Right ventricle myocardium inferior (tissue), 1 donor: ENCODE measurements around the gene DAPP1. TPM values are rescaled to one million over a fixed set of nuclear protein-coding genes. Genes with fewer than 3 reads are reported as not detected.
"Not testable (repeated sequence)": the region's sequence is repeated elsewhere in the genome, so short reads cannot be mapped to it uniquely, and the experiment has no call there.

Experiments used
- ATAC-seq: fragments of 200-7000 bp; cut with Tn5 transposase; one replicate; pipeline ENCODE4 v1.9.1; 2020; ENCODE audit warnings: mild to moderate bottlenecking, moderate library complexity
- DNase-seq: peaks from one replicate; pipeline ENCODE4 v3.0.0; 2021; ENCODE audit errors: missing footprints
- intact Hi-C: fragments of 100-400 bp; cut with DNase I; formaldehyde crosslinking; loops from one replicate; pipeline ENCODE4 v1.11.0; 2022
- long read RNA-seq: library from polyadenylated mRNA; unstranded; transcript quantifications from one replicate; pipeline ENCODE4 v2.0.0, GENCODE V29; 2021
- total RNA-seq: library from RNA; stranded (reverse); fragmentation: NEBNext Ultra II Directional; extraction: Animal tissue kit (Norgen Biotek cat#: 25700); gene quantifications from one replicate; pipeline ENCODE4 v1.2.1, GENCODE V29; 2021
- donor health status: DM: no; HTN: yes; CAD: no; lungs with severe emphysema.

Gene DAPP1, protein sequence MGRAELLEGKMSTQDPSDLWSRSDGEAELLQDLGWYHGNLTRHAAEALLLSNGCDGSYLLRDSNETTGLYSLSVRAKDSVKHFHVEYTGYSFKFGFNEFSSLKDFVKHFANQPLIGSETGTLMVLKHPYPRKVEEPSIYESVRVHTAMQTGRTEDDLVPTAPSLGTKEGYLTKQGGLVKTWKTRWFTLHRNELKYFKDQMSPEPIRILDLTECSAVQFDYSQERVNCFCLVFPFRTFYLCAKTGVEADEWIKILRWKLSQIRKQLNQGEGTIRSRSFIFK
- 0.73 TPM for total RNA-seq
- long read RNA-seq, partial matches to known transcripts, result 0 of 1 reads
- long read RNA-seq, other reads (novel, unspliced or antisense), result 1 of 1 reads

DNA sequence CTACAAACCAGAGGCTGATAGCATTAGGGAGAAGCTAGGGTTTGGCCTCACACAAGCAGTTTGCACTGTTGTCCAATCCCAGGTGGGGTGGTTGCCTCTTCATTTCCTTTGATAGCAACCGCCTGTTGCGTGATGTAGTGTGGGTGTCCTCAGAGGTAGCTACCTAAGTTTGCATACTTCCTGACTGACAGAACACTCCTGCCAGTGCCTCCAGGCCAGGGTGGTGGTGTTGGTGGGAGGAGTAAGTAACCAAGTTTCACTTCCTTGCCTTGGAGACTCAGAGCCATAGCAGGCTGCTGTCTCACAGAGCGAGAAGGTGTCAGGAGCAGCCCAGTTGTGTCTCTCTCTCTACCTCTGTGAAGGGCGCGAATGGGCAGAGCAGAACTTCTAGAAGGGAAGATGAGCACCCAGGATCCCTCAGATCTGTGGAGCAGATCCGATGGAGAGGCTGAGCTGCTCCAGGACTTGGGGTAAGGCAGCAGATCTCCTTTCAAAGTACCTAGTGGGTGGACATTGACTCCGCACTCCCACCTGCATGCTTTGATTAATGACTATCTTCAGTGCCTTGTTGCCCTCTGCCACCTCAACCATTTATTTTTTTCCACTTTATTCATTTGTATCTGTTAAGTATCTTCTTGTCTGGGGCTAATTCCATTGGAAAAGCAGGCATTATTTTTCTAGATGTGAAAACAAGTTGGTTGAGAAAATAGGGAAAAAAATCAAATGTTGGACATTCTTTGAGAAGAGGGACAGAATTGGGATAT, at the start of gene DAPP1:
Gene DAPP1 (plus strand): TSS at position 283 of the 764 bp plus-strand sequence. CDS start 87 bp downstream, at position 370.
- ATAC-seq, result peak; percentile 47
- DNase-seq, result no peak
- intact Hi-C loops, result no loop called here

DNA sequence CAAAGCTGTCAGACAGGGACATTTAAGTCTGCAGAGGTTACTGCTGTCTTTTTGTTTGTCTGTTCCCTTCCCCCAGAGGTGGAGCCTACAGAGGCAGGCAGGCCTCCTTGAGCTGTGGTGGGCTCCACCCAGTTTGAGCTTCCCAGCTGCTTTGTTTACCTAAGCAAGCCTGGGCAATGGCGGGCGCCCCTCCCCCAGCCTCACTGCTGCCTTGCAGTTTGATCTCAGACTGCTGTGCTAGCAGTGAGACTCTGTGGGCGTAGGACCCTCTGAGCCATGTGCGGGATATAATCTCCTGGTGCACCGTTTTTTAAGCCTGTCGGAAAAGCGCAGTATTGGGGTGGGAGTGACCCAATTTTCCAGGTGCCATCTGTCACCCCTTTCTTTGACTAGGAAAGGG, 45.8 kb upstream of the DAPP1 start:
- not testable (repeated sequence) for DNase-seq

DNA sequence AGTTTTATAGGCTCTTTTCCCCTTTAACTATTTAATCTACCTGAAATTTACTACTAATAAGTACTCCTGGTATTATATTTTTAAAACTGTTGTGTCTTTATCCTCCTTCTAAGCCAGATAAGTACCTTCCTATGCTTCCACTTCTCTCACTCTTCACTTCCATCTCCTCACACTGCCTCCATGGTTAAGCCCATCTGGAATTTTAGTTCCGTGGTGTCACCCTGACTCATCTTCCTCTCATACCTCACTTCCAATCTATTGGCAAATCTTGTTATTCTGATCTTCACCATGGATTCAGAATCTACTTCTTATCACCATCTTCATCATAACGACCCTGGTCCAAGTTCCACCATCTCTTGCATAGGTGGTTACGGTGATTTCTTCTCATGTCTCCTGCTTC, 32.7 kb upstream of the DAPP1 start:
- ATAC-seq (no peak), DNase-seq (no peak)
- intact Hi-C loops, result no loop called here

More for the DNA sequence above, 45.8 kb upstream of the DAPP1 start:
- intact Hi-C loops, ATAC-seq: not testable (repeated sequence)

DNA sequence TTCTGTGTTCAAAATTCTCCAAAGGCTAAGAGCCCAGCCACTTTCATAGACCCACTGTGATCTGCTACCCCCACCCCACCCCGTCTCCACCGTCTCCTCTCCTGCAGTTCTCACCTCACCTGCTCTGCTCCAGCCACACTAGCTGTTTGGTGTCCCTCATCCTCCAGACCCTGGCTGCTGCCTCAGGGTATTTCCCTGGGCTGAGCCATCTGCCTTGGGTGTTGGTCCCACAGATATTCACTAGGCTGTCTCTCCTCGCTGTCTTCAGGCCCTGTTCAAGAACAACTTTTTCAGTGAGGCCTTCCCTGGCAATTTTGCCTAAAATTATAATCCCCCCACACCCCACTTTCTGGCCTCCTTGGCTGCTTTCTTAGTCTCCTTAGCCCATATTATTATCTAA, 31.8 kb upstream of the DAPP1 start:
- no peak for DNase-seq
- ATAC-seq, result no peak
- intact Hi-C loops, result no loop called here

DNA sequence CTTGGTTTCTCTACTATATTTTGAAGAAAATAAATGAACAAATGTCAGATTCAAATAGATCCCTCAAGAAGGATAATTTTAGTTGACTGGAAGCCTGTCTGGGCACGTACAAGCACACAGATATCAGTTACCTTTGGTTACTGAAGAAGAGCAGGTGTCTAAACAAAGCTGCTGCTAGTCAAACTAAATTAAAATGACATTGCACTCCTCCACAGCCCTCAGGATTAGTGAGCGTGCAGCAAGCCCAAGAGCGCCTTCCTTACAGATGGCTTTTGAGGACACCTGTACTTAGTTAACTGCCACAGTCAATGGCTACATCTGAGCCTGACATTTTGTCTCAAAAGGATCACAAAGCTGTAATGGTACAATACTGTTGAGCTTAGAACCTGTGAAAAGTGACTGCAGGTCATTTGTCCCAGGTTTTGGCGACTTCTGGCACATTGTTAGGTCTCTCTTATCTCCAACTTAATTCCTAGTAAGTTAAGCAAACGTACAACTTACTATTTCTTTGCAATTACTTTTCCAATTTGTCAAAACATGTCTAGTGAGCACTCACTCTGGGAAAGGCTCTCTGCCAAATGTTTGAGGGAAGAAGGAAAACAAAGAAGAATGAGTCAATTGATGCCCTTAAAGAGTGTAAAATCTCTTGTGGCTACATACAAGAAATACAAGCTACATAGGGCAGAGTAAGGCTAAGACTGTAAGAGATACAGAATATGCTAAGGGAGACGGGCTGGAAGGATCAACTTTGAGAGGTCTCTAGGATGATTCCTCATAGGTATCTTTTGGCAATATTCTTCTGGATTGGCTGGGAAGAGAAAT, 25.6 kb upstream of the DAPP1 start:
- no peak for ATAC-seq
- intact Hi-C loops, result no loop called here
- no peak for DNase-seq

DNA sequence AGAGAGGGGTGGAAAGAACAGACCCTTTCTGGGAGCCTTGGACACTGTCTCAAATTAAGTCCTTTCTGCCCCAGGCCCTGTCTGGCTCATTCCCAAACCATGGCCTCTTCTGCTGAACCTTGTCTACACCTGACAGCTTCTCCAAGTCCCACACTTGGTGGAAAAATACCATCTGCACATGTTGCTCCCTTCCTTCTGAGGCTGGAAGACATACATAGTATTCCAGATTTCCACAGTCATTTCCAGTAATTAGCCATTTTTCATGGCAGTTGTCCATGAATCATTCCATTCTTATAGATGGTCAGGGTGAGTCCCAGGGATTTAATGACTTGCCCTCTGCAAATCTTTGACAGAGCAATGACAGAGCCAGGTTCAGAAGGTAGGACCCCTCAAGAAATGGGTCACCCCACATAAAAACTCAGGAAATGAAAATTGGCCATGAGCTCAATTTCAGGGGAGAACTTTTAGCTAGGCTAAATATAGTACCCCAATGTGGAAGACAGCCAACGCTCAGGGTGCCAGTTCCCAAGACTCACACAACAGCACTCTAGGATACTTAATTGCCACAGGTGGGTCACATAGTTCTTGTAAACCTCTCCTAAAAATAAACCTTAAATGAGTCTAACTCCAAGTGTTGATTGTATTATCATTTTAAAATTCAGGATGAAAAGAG, 16.2 kb upstream of the DAPP1 start:
- intact Hi-C loops, result no loop called here
- ATAC-seq (peak; percentile 72), DNase-seq (no peak)

DNA sequence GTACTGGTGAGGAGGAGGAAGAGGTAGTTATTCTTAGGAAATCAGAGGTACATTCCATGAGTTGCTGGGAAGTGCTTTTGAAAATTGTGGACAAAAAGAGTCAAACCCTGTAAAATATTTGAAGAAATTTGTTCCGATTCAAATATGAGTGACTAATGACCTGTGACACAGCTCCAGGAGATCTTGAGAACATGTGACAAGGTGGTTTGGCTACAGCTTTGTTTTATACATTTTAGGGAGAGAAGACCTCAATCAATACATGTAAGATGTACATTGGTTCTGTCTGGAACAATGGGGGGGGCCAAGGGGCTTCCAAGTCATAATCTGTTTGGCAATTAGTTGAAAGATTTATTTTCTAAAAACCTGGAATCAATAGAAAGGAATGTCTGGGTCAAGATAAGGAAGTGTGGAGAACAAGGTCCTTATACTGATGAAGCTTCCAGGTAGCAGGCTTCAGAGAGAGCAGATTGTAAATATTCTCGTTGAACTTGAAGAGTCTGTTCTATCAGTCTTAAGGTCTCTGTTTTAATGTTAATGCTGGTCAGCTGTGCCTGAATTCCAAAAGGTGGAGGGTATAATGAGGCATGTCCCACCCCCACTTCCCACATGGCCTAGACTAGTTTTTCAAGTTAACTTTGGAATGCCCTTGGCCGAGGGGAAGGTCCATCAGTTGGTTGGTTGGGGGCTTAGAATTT, 15.5 kb upstream of the DAPP1 start:
- ATAC-seq (no peak), DNase-seq (no peak)
- intact Hi-C loops, result no loop called here

DNA sequence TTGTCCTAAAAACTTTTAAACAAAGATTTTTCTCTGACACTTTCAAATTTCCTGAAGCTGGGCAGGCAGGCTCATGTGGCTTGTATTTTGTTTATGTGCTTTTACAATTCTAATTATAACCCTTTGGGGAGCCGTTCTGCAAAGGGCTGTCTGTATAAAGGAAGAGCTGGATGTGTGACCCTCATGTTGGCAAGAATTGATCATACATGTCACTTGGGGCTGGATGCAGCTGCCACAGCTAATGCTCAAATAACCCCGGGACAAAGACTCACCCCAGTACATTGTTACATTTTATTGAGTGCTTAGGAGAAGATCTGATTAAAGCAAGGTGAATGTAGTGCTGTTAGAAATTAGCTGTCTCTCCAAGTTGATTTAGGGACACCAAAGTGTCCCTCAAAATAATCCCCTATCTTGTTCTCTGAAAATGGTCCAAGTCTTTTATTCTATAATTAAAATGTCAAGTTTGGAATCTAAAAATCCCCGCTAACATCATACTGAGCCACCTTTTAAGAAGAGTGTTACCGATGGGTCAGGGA, 13.0 kb upstream of the DAPP1 start:
- intact Hi-C loops, result loop anchor here (2.0 kb wide), 1 partner anchor 81 kb away; no protein-coding TSS in a partner anchor
- no peak for DNase-seq
- ATAC-seq, result peak; percentile 44

DNA sequence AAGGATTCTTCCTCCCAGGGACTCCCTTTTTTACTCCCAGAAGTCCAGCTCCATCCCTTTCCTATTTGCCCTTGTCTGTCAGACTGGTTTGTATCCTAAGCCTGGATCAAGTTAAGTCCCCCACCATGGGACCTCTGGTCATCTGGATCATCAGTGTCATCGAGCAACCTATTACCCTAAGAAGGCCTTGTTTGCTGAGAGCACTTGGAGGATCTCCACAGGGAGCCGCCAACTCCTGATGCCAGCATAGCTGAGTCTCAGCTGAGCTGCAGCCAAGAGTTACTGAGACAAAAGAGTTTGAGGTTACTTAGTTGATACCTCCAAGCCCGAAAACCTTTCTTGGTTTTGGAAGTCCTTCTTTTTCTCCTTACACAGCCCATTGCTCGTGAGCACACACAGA, 10.1 kb upstream of the DAPP1 start:
- no peak for DNase-seq
- intact Hi-C loops, result loop anchor here (5.0 kb wide), 1 partner anchor 149 kb away; the partner anchor contains the start of gene C4orf54
- ATAC-seq, result no peak

DNA sequence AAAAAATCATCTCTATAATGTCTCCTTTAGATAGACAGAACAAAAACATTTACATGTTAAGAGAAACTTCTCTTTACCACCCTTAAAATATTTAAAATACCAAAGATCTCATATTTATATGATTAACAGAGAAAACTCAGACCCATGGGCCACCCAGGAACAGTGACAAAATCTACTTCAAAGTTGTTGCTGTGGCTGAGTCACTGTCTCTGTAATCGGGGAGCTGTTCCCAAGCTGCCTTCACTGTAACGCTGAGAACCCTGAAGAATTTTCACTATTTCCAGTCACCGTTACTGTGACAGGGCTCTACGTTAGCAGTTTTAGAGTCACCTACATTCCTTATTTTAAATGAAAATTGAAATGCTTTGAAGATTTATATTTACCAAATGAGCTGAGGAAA, 9.0 kb upstream of the DAPP1 start:
- intact Hi-C loops, result loop anchor here (1.0 to 5.0 kb wide), 2 partner anchors 150 to 246 kb away; partner anchors contain the start of gene C4orf54

DNA sequence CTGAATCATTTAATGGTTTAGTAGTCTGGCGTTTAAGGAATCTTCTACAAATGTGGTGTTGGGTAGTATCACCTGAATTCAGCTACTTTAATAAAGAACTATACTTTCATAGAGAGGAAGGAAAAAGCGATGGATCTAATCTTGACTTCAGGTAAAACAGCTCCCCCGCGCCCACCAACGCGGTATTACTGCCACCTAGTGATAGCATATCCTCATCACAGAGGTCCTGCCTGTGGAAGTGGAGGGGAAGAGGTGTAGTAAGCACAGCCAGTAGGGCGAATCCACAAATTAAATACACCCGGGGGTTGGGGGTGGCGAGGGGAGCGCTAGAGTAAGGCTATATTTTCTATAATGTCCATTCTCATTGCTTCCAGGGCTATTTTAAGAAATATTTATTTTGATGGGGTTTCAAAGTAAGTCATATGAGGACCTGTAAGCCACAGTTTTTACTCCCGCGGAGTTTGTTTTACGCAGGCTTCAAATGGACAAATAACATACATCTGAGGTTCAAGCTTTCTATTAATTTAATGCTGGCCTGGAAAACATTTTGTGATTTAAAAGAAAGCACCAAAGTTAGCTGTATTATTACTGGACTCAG, 8.3 kb upstream of the DAPP1 start:
- ATAC-seq (peak; percentile 77), DNase-seq (peak; percentile 83)
- intact Hi-C loops, result loop anchor here (1.0 to 5.0 kb wide), 2 partner anchors 151 to 247 kb away; partner anchors contain the start of gene C4orf54

More for the DNA sequence above, 9.0 kb upstream of the DAPP1 start:
- DNase-seq (no peak), ATAC-seq (no peak)

DNA sequence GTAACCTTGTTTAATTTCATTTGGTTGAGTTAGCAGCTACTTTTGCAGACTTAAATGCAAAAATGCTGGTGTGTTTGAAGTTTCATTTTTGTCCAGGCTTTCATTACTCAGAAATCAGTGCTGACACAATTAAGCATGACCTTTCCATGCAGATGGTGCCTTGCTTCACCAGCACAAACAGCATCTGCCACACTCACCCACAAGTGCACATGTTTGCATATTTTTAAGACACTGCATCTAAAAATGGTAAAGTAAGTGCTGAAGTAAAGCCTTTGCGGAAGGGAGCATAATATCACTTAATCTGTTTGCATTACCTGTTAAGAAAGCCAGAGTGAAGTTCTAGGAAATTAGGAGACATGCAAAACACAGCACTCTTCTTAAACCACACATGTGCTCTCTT, 7.3 kb upstream of the DAPP1 start:
- intact Hi-C loops, result loop anchor here (5.0 kb wide), 1 partner anchor 152 kb away; the partner anchor contains the start of gene C4orf54
- ATAC-seq (no peak), DNase-seq (no peak)

DNA sequence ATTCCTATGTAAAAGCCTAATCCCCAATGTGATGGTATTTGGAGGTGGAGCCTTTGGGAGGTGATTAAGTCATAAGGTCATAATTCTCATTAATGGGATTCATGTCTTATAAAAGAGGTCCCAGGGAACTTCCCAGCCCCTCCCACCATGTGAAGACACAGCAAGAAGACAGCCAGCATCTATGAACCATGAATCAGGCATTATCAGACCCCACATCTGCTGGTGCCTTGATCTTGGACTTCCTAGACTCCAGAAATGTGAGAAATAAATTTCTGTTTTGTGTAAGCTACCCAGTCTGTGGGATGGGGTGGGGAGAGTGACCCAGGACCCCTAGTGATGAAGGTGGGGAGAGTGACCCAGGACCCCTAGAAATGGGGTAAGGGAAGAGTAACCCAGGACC, 6.1 kb upstream of the DAPP1 start:
- intact Hi-C loops, result no loop called here
- ATAC-seq (no peak), DNase-seq (no peak)

DNA sequence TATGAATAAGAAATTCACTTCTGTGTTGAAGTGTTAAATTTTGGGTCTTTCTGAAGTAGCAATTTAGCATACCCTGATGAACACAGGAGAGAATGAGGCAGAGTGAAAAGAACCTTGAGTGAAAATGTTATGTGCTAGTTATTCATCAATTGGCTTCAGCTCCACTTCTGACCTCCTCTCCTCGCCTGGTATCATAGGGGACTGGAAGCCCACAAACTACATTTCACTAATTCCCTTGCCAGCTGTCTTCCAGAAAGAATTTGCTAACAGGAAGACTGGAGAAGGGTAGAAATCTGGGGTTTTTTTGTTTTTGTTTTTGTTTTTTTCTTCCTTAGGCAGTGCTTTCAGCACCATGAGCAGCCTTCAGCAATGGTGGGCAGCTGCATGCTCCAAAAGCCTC, 5.5 kb upstream of the DAPP1 start:
- no peak for DNase-seq
- ATAC-seq, result no peak
- intact Hi-C loops, result no loop called here

DNA sequence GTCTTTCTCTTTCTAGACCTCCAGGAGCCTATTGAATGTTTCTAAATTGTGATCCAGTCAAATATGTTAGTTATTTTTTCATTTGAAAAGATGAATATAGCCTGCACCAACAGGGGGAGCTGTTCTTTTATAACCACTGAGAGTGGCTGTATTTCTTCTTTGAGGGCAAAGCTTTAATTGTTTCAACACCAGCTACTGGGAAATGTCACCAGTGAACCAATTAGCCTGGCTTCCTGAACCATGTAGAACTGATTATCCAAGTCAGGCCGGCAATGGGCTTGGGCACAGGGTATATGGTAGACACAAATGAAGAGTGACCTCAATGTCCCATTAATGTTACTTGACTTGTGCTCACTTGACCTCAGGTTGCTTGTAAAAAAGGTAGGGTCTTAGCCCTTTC, 4.8 kb upstream of the DAPP1 start:
- intact Hi-C loops, result no loop called here
- DNase-seq (no peak), ATAC-seq (no peak)

DNA sequence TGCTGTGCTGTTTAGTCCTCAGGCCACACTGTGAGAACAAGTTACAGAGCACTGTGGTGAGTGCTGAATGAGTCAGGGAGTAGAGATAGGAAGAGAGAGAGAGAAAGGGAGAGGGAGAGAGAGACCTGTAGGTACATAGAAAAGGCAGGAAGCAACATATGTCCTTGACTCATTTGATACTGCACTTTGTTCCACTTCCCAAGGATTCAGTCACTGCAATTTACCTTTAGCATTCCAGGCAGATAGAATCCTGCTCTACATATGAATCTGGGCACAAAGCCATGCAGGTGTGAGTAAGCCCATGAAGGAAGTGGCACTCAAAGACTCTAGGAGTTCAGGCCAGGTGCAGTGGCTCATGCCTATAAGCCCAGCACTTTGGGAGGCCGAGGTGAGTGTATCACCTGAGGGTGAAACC, 1.0 kb upstream of the DAPP1 start:
- peak; percentile 27 for ATAC-seq
- DNase-seq, result no peak
- intact Hi-C loops, result no loop called here

DNA sequence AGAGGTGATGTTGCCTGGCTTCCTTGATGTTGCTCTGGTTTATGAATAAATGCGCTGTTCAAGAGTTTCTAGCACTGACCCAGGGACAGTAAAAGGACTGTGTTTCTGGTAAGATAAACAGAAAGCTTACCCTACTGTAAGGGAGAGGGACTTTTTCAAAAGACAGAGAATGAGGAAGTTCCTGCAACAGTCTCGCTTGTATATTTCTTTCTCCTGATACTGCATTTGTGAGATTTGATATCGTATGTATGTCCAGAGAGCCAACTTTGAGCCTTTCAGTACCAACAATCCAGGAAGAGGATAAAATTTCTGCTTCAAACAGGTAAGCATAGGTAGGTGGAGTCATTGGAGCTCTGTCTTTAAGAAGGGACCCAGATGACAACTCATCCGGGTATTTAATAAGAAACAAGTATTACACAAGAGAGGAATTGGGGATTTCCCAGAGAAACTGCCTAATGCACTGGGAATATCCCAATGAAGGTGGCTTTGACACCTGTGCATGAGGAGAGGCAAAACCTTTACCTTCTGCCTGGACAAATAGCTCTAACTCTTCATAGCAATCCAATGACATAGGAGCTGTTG, 773 bp downstream of the DAPP1 start:
- ATAC-seq (no peak), DNase-seq (no peak)
- intact Hi-C loops, result no loop called here
